NT2/D1 (cell line): ENCODE data around the gene SRSF7.

Experiments
- YY1 ChIP-seq: IDR thresholded peaks from 2 replicates; pipeline ENCODE4 v1.6.1; 2011; ENCODE audit not compliant: insufficient read length, insufficient read depth
- ZNF274 ChIP-seq: IDR thresholded peaks from 2 replicates; pipeline ENCODE4 v1.6.1; 2011; ENCODE audit warnings: mild to moderate bottlenecking, low read depth, low read length

- TF ChIP-seq ZNF274 (no peak), YY1 (no peak)
Measured at GRCh38 chr2:38718601-38719000, 32.6 kb downstream of the SRSF7 start.
